Measurements from ENCODE around the gene RNF207. TPM values are rescaled to one million over a fixed set of nuclear protein-coding genes. Genes with fewer than 3 reads are reported as not detected.

RNF207 gene
- total and polyA plus RNA-seq, 2 of the 8 experiments (the other 6 are each of a cell fraction or from before 2014, with no cell fraction given) = 3.9 to 5.4 TPM

DNA sequence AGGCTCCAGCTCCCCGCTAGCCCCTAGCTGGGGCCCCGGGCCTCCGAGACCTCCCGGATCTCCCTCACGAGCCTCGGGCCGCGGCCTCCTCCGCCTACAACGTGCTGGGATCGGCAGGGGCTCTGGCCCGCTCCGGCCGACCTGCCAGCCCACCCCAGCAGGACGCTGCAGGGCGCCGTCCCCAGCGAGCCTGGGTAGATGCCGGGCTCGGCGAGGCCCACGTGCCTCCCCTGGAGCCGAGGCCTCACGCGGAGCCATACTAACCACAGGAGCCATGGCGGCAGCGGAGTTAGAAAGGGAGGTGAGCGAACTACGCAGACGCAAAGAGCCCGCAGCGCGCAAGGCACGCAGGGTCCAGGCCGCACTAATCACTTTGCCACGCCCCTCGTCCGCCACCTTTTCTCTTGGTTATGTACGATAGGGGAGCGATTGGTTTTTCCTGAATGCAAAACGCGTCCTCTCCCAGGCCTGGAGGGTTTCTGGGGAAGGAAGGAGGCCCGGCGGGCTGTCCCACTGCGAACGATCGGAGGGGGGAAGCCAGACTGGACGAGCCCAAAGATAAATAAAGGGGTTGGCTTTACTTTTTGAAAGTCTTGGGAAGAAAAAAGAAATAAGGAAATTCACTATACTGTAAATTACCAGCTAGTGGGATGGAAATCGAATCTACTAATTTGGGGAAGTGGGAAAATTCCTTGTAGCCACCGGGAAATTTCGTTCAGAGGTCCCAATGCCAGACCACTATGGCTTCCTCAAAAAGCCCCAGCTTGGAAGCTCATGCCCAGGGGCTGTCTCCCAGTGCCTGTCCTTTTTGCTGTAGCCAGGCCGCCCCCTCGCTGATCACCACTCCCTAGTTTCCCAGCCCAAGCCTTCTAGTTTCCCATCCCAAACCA is 6.4 kb upstream of the RNF207 start, which contains the start of gene RPL22 (continued):
- TF ChIP-seq SAP30 (IDR thresholded peaks at IDR 0.05; ENCODE audit: insufficient read depth, insufficient replicate concordance, low read length) = no peak
- TF ChIP-seq EGR1 (IDR thresholded peaks at IDR 0.05; ENCODE audit: borderline replicate concordance, low read depth, low read length) = peak; percentile 79; the same call in 1 of the 2 replicates
- no peak for TF ChIP-seq HDAC2 (IDR thresholded peaks at IDR 0.05; ENCODE audit: borderline replicate concordance in 1 of 2, low read depth in 2 of 2, low read length in 2 of 2)
- TF ChIP-seq TAF7 (optimal IDR thresholded peaks at IDR 0.05; ENCODE audit: borderline replicate concordance, low read depth, low read length) = peak; percentile 93
- peak in 1 of 2 experiments; percentile 74; a peak in 1 of 4 replicates for TF ChIP-seq SIN3A (conservative IDR thresholded peaks at IDR 0.05 in 1 of 2, IDR thresholded peaks at IDR 0.05 in 1 of 2; ENCODE audit: low read depth in 1 of 2, low read length in 2 of 2)
- peak; percentile 98 for TF ChIP-seq POLR2AphosphoS5 (IDR thresholded peaks at IDR 0.05; ENCODE audit: low read depth, low read length)
- TF ChIP-seq SIRT6 (IDR thresholded peaks at IDR 0.05; ENCODE audit: low read length) = no peak
- TF ChIP-seq EP300 (IDR thresholded peaks at IDR 0.05; ENCODE audit: borderline replicate concordance in 1 of 2, low read depth in 2 of 2, low read length in 2 of 2) = peak in 1 of 2 experiments; percentile 99; a peak in 2 of 3 replicates
- TF ChIP-seq, protein P1, sequence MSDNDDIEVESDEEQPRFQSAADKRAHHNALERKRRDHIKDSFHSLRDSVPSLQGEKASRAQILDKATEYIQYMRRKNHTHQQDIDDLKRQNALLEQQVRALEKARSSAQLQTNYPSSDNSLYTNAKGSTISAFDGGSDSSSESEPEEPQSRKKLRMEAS (IDR thresholded peaks at IDR 0.05) = peak; percentile 96
- TF ChIP-seq NRF1 (IDR thresholded peaks at IDR 0.05; ENCODE audit: low read depth, low read length) = peak; percentile 16; the same call in 1 of the 2 replicates
- peak; percentile 94 for TF ChIP-seq SRF (IDR thresholded peaks at IDR 0.05; ENCODE audit: low read depth, low read length)
- TF ChIP-seq CHD1 (IDR thresholded peaks at IDR 0.05; ENCODE audit: low read depth, low read length) = peak; percentile 92
- TF ChIP-seq BACH1 (IDR thresholded peaks at IDR 0.05; ENCODE audit: low read length) = no peak
- TF ChIP-seq RAD21 (IDR thresholded peaks at IDR 0.05 in 1 of 2, conservative IDR thresholded peaks at IDR 0.05 in 1 of 2; ENCODE audit: low read depth in 2 of 2, low read length in 2 of 2) = no peak
- TF ChIP-seq RFX5 (IDR thresholded peaks at IDR 0.05; ENCODE audit: borderline replicate concordance, low read depth, low read length) = no peak
- peak; percentile 86 for TF ChIP-seq ASH2L (IDR thresholded peaks at IDR 0.05; ENCODE audit: low read length)
- TF ChIP-seq EZH2 (IDR thresholded peaks at IDR 0.05; ENCODE audit: low read depth, low read length, severe bottlenecking) = no peak
- TF ChIP-seq YY1 (IDR thresholded peaks at IDR 0.05; ENCODE audit: low read depth, low read length) = peak; percentile 89
- no peak for TF ChIP-seq HDAC6 (IDR thresholded peaks at IDR 0.05; ENCODE audit: low read depth, low read length)
- TF ChIP-seq, protein P2, sequence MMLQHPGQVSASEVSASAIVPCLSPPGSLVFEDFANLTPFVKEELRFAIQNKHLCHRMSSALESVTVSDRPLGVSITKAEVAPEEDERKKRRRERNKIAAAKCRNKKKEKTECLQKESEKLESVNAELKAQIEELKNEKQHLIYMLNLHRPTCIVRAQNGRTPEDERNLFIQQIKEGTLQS (IDR thresholded peaks at IDR 0.05; ENCODE audit: insufficient read depth, low read depth, low read length) = no peak
- TF ChIP-seq SP2 (IDR thresholded peaks at IDR 0.05; ENCODE audit: low read length) = no peak
- peak; percentile 79; the same call in 1 of the 2 replicates for TF ChIP-seq GTF2F1 (IDR thresholded peaks at IDR 0.05; ENCODE audit: borderline replicate concordance, low read depth, low read length)
